Kasumi-1 (cell line): ENCODE results near the gene NR3C1.
A peak's percentile ranks its signal among the peaks of the same experiment; 100 is the strongest.

Source experiments
- DNase-seq, 2 experiments: peaks; one replicate each; lab custom pipeline; 2025; lab: John Stamatoyannopoulos, UW

NR3C1 gene

GRCh38 chr5:143425835-143426234, 22.3 kb upstream of the NR3C1 start:
- DNase-seq: no peak

GRCh38 chr5:143418140-143418866, 14.8 kb upstream of the NR3C1 start:
- no peak for DNase-seq

GRCh38 chr5:143417503-143418139, 14.1 kb upstream of the NR3C1 start:
- DNase-seq: no peak

GRCh38 chr5:143416411-143416810, 12.9 kb upstream of the NR3C1 start:
- DNase-seq: no peak

GRCh38 chr5:143413958-143414669, 10.6 kb upstream of the NR3C1 start:
- DNase-seq: no peak

GRCh38 chr5:143412661-143413342, 9.3 kb upstream of the NR3C1 start:
- DNase-seq: no peak

GRCh38 chr5:143409926-143410325, 6.4 kb upstream of the NR3C1 start:
- no peak for DNase-seq

- DNase-seq: no peak
Observed at GRCh38 chr5:143406408-143406807, 2.9 kb upstream of the NR3C1 start.

- DNase-seq: no peak
Observed at GRCh38 chr5:143405849-143406098, 2.3 kb upstream of the NR3C1 start.

GRCh38 chr5:143405063-143405848, 1.8 kb upstream of the NR3C1 start:
- peak; percentile 68 to 74 for DNase-seq

- DNase-seq: peak; percentile 85 to 89
Observed at GRCh38 chr5:143404416-143405062, 1.1 kb upstream of the NR3C1 start.

GRCh38 chr5:143403334-143403592, 223 bp downstream of the NR3C1 start:
- peak in 1 of 2 experiments; percentile 48 for DNase-seq

GRCh38 chr5:143402553-143403333, 743 bp downstream of the NR3C1 start:
- peak; percentile 69 to 70 for DNase-seq

GRCh38 chr5:143402017-143402552, 1.4 kb downstream of the NR3C1 start:
- peak in 1 of 2 experiments; percentile 20 for DNase-seq

GRCh38 chr5:143401227-143402016, 2.1 kb downstream of the NR3C1 start:
- DNase-seq: no peak

GRCh38 chr5:143400541-143401226, 2.8 kb downstream of the NR3C1 start:
- DNase-seq: no peak

GRCh38 chr5:143399616-143400540, 3.6 kb downstream of the NR3C1 start:
- DNase-seq: no peak
